Choroid plexus epithelial cell (primary cell): ENCODE data around the gene HCCS.

ENCODE experiments used
- DNase-seq: peaks from one replicate; pipeline ENCODE4 v3.0.0-alpha.2; 2010; ENCODE audit warnings: low read depth
- H3K4me3 ChIP-seq: 2 replicates; pipeline ENCODE4 v1.5.1; 2011; ENCODE audit warnings: low read depth, mild to moderate bottlenecking, control low read depth, low read length, moderate library complexity
- TF ChIP-seq, protein P1 (sequence below): conservative IDR thresholded peaks from 2 replicates; pipeline ENCODE4 v1.5.1; 2011; ENCODE audit warnings: low read depth, mild to moderate bottlenecking, control low read depth, inconsistent platforms, low read length, moderate library complexity

Gene HCCS

DNA sequence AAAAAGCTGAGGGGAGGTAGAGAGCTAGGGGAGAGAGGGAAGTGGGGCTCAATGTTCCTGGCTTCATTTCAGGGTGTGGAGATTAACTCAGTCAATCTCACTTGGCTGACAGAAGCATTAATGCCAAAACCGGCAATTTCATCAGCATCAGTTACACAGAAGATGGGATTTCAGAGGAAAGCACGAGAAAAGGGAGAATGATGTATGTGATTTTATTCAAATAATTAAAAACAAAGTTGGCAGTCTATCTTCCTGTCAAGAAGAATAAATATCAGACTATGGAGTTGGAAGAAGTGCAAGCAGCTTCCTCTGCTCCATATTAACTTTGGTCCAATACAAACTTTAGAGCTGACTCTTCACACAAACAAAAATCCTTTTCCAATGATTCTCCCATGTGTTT, 29.6 kb upstream of the HCCS start:
- H3K4me3 ChIP-seq = no peak overlapping the region
- TF ChIP-seq, protein P1, sequence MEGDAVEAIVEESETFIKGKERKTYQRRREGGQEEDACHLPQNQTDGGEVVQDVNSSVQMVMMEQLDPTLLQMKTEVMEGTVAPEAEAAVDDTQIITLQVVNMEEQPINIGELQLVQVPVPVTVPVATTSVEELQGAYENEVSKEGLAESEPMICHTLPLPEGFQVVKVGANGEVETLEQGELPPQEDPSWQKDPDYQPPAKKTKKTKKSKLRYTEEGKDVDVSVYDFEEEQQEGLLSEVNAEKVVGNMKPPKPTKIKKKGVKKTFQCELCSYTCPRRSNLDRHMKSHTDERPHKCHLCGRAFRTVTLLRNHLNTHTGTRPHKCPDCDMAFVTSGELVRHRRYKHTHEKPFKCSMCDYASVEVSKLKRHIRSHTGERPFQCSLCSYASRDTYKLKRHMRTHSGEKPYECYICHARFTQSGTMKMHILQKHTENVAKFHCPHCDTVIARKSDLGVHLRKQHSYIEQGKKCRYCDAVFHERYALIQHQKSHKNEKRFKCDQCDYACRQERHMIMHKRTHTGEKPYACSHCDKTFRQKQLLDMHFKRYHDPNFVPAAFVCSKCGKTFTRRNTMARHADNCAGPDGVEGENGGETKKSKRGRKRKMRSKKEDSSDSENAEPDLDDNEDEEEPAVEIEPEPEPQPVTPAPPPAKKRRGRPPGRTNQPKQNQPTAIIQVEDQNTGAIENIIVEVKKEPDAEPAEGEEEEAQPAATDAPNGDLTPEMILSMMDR = no peak
- no peak for DNase-seq

DNA sequence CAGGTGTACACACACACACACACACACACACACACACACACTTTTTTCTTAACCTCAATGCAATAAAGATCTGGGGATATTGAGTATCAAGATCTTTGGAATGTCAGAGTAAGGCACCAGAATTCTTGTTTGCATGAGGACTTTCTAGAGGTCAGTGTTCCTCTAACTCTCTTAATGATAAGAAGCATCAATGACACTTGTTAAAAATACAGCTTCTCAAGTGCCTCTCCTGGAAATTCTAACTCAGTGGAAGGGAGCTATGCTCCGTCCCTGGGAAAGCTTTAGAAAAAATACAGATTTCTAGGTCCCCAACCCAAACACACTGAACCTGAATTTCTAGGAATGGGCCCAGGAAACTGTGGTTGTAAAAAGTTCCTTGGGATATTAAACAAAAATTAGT, 25.8 kb upstream of the HCCS start:
- TF ChIP-seq, protein P1 = no peak
- DNase-seq = no peak
- H3K4me3 ChIP-seq = no peak overlapping the region

DNA sequence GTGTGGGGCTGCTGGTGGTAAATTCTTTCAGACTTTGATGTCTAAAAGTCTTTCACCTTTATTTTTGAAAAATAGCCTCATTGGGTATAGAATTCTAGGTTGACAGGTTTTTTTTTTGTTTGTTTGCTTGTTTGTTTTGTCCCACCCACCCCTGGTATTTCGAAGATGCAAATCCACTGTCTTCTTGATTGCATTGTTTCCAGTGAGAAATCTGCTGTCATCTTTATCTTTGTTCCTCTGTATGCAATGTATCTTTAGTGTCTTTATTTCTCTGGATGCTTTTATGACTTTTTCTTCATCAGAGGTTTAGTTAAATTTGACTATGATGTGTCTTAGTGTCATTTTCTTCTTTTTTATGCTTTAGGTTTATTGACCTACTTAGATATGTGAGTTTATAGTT, 21.3 kb upstream of the HCCS start:
- no peak for DNase-seq
- TF ChIP-seq, protein P1 = no peak
- H3K4me3 ChIP-seq = no peak overlapping the region

DNA sequence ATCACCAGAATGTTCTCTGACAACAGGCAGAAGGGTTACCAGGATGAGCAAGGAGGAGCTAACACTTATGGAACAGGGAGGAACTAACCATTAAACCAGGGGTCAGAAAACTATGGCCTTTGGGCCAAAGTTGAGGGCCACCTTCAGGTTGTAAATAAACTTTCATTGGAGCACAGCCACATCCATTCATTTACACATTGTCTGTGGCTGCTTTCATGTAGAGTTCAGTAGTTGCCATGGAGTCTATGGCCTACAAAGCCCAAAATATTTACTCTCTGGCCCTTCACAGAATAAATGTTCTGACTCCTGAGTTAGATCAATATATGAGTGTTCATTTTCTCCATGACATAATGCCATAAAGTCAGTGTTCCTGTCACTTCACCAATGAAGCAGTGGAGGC, 13.2 kb upstream of the HCCS start:
- H3K4me3 ChIP-seq = no peak overlapping the region

DNA sequence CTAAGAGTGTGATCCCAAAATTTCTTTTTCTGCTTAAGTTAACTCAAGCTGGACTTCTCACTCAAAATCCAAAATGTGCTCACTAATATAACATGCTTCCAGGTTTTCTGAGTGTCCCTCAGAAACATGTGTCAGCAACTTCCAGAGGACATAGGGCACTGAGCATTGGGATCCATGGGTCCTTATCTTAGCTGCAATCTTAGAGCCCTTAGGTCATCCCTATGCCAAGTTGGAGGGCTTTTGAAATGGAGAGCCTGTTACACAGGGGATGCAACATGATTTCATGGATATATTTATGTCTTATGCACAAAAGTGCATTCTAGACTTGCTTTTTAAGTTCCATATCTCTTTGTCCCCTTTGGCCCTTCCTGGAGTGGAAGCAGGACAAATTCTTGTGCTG, 11.7 kb upstream of the HCCS start:
- H3K4me3 ChIP-seq = no peak overlapping the region
- DNase-seq = no peak
- TF ChIP-seq, protein P1 = no peak

More for the DNA sequence above, 13.2 kb upstream of the HCCS start:
- TF ChIP-seq, protein P1 = no peak
- no peak for DNase-seq

DNA sequence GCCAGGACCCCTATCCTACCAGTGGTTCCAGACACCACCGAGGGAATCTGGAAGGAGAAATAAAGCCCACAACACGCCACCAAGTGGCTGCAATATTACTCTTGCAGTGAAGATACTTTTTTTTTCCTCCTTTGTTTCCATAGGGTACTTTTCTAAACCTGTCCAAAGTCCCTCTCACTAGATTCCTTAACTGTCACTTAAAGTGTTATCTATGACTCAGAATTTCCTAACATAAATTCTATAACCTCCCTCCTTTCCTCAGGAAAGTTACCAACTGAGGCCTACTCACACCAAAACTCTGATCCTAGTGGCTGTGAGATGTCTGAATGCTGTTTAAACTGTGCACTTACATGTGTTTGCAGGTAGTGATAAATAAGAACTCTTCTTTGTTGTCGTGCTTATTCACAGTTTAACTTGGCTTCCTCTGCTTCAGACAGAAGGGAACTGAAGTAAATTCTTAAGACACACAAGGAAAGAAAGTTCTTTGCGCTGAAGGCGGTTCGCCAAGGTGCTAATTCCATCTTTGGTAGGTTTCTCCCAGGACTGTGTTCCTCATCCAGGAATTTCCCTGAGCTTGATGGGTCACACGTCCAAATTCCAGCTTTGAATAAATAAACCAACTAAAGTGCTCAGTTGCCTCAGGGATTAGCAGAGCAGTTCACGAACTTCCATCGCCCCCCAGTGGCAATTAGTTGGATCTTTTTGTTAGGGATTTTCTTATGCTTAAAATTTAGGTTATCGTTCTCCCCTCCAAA, 10.7 kb upstream of the HCCS start:
- TF ChIP-seq, protein P1 = peak; percentile 64
- peak; percentile 75 for DNase-seq
- H3K4me3 ChIP-seq = no peak overlapping the region

DNA sequence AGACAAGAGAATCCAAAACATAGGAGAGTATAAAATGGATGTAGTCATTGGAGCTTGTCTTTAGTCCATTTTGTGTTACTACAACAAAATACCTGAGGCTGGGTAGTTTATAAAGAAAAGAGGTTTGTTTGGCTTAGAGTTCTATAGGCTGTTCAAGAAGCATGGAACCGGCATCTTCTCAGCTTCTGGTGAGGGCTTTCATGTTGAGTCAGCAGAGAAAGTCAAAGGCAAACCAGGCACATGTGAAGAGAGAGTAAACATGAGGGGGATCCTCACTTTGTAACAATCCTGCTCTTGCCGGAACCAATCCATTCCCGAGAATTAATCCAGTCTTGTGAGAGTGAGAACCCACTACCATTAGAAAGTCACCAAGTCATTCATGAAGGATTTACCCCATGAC, 8.1 kb upstream of the HCCS start:
- no peak for DNase-seq
- no peak overlapping the region for H3K4me3 ChIP-seq
- TF ChIP-seq, protein P1 = no peak
